H1 (cell line): ENCODE data around the gene FARS2. TPM values are rescaled to one million over a fixed set of nuclear protein-coding genes. Genes with fewer than 3 reads are reported as not detected.

Experiments
- CTCF ChIA-PET: fragments of 300-600 bp; sonication (Branson Sonifier 250); formaldehyde crosslinking; loops from one replicate; lab custom pipeline; 2021; ENCODE audit not compliant: partially characterized antibody; lab: Charles Lee
- POLR2A ChIA-PET: fragments of 300-600 bp; sonication (Branson Sonifier 250); formaldehyde crosslinking; loops from one replicate; lab custom pipeline; 2021; ENCODE audit warnings: inconsistent platforms; ENCODE audit not compliant: partially characterized antibody; lab: Charles Lee
- DNase-seq, 2 experiments: peaks; one replicate each; pipeline versions ENCODE4 v3.0.0 to v3.0.0-alpha.2; 2010 to 2022; ENCODE audit warnings: low spot score in 2 of 2, low read depth in 1 of 2, mixed read lengths in 1 of 2
- FAIRE-seq: peaks from 2 replicates; lab custom pipeline; 2011; peaks lifted over from hg19 to GRCh38; lab: Jason Lieb, UNC
- H2AFZ ChIP-seq: 2 replicates; pipeline ENCODE4 v1.8.1; 2012; ENCODE audit warnings: low read length, inconsistent platforms
- H2AK5ac ChIP-seq: 2 replicates; pipeline ENCODE4 v1.6.1; 2013; ENCODE audit warnings: low read depth, low read length
- H2BK120ac ChIP-seq: replicated peaks from 2 replicates; pipeline ENCODE3; 2013; ENCODE audit warnings: low read depth, low read length, inconsistent platforms
- H2BK12ac ChIP-seq: 2 replicates; pipeline ENCODE4 v1.6.1; 2013; ENCODE audit warnings: low read depth, low read length
- H2BK15ac ChIP-seq: 2 replicates; pipeline ENCODE4 v1.6.1; 2013; ENCODE audit warnings: low read length
- H2BK20ac ChIP-seq: 2 replicates; pipeline ENCODE4 v1.6.1; 2013; ENCODE audit warnings: low read length
- H2BK5ac ChIP-seq: 2 replicates; pipeline ENCODE4 v1.6.1; 2013; ENCODE audit warnings: low read depth, low read length
- H3K14ac ChIP-seq: 2 replicates; pipeline ENCODE4 v1.6.1; 2013; ENCODE audit warnings: inconsistent platforms; ENCODE audit not compliant: insufficient read length
- H3K18ac ChIP-seq: 2 replicates; pipeline ENCODE4 v1.6.1; 2013; ENCODE audit warnings: low read length; ENCODE audit errors: extremely low read depth
- H3K23ac ChIP-seq: 2 replicates; pipeline ENCODE4 v1.6.1; 2013; ENCODE audit warnings: inconsistent platforms; ENCODE audit not compliant: insufficient read length
- H3K23me2 ChIP-seq: 2 replicates; pipeline ENCODE4 v1.6.1; 2013; ENCODE audit warnings: low read depth, low read length
- H3K27ac ChIP-seq: 2 replicates; pipeline ENCODE4 v1.6.1; 2011; ENCODE audit warnings: low read depth, low read length, inconsistent platforms
- H3K27me3 ChIP-seq, 4 experiments: replicated peaks in 1 of 4; 1 replicate in 1 of 4; 2 replicates in 3 of 4; pipeline versions ENCODE4 v1.6.1 to v1.8.1; 2011 to 2013; ENCODE audit warnings: low read length in 3 of 4, mild to moderate bottlenecking in 3 of 4, inconsistent platforms in 2 of 4, mixed read lengths in 2 of 4, moderate library complexity in 1 of 4; ENCODE audit not compliant: control insufficient read depth in 3 of 4, insufficient read depth in 3 of 4; ENCODE audit errors: extremely low read depth in 1 of 4
- H3K36me3 ChIP-seq, 4 experiments: 2 replicates each; pipeline versions ENCODE4 v1.6.1 to v1.8.1; 2011 to 2013; ENCODE audit warnings: mild to moderate bottlenecking in 4 of 4, low read length in 3 of 4, moderate library complexity in 2 of 4, control low read depth in 1 of 4, inconsistent platforms in 1 of 4; ENCODE audit not compliant: insufficient read depth in 4 of 4, control insufficient read depth in 2 of 4
- H3K4ac ChIP-seq: replicated peaks from 2 replicates; pipeline ENCODE3; 2013; ENCODE audit warnings: low read length, low read depth, mixed read lengths, inconsistent platforms; ENCODE audit not compliant: insufficient read length
- H3K4me1 ChIP-seq, 4 experiments: replicated peaks in 1 of 4; 1 replicate in 1 of 4; 2 replicates in 3 of 4; pipeline versions ENCODE4 v1.6.1 to v1.8.1; 2011 to 2013; ENCODE audit warnings: low read length in 3 of 4, inconsistent platforms in 2 of 4, mixed read lengths in 1 of 4; ENCODE audit not compliant: insufficient read depth in 4 of 4, control insufficient read depth in 3 of 4
- H3K4me2 ChIP-seq, 2 experiments: 2 replicates each; pipeline versions ENCODE4 v1.6.1 to v1.8.1; 2011 to 2013; ENCODE audit warnings: low read depth in 2 of 2, low read length in 2 of 2, control low read depth in 1 of 2, inconsistent platforms in 1 of 2, mild to moderate bottlenecking in 1 of 2; ENCODE audit not compliant: insufficient read depth in 1 of 2
- H3K4me3 ChIP-seq, 4 experiments: fragments of 200-600, 300-600 bp in 1 of 4; sonication (generic), shearing (Covaris generic), sonication (Bioruptor Twin) in 1 of 4; 2 replicates each; pipeline versions ENCODE4 v1.5.1 to v1.8.1; 2011 to 2016; ENCODE audit warnings: low read length in 4 of 4, low read depth in 3 of 4, control low read depth in 2 of 4, inconsistent platforms in 2 of 4, mild to moderate bottlenecking in 2 of 4, mixed read lengths in 1 of 4, moderate library complexity in 1 of 4; ENCODE audit not compliant: insufficient read depth in 2 of 4; ENCODE audit errors: extremely low read depth in 1 of 4
- H3K56ac ChIP-seq: replicated peaks from 2 replicates; pipeline ENCODE3; 2013; ENCODE audit warnings: low read depth, mild to moderate bottlenecking, mixed read lengths, low read length, inconsistent platforms; ENCODE audit not compliant: insufficient read length
- H3K79me1 ChIP-seq: 2 replicates; pipeline ENCODE4 v1.6.1; 2013; ENCODE audit warnings: low read depth, low read length, control low read depth
- H3K79me2 ChIP-seq, 2 experiments: 2 replicates each; pipeline versions ENCODE4 v1.6.1 to v1.8.1; 2012 to 2013; ENCODE audit warnings: low read length in 2 of 2, mild to moderate bottlenecking in 2 of 2, inconsistent platforms in 1 of 2; ENCODE audit not compliant: insufficient read depth in 2 of 2, control insufficient read depth in 1 of 2
- H3K9ac ChIP-seq, 4 experiments: replicated peaks in 1 of 4; 1 replicate in 1 of 4; 2 replicates in 3 of 4; pipeline versions ENCODE4 v1.6.1 to v1.8.1; 2011 to 2013; ENCODE audit warnings: low read depth in 3 of 4, low read length in 3 of 4, control low read depth in 2 of 4, mild to moderate bottlenecking in 2 of 4, moderate library complexity in 2 of 4, inconsistent platforms in 1 of 4; ENCODE audit errors: extremely low read depth in 1 of 4
- H3K9me3 ChIP-seq, 2 experiments: 2 replicates each; pipeline versions ENCODE4 v1.6.1 to v1.8.1; 2012 to 2013; ENCODE audit warnings: mild to moderate bottlenecking in 2 of 2, moderate library complexity in 2 of 2, control low read depth in 1 of 2, inconsistent platforms in 1 of 2, low read depth in 1 of 2, low read length in 1 of 2, mixed read lengths in 1 of 2; ENCODE audit not compliant: insufficient read depth in 2 of 2
- H4K20me1 ChIP-seq, 2 experiments: replicated peaks in 1 of 2; 2 replicates each; pipeline versions ENCODE3 to v1.8.1; 2011 to 2013; ENCODE audit warnings: inconsistent platforms in 2 of 2, low read length in 2 of 2, mild to moderate bottlenecking in 1 of 2; ENCODE audit not compliant: insufficient read depth in 2 of 2, control insufficient read depth in 1 of 2
- H4K5ac ChIP-seq: 2 replicates; pipeline ENCODE4 v1.6.1; 2013; ENCODE audit warnings: low read length, low read depth, mixed read lengths, inconsistent platforms; ENCODE audit not compliant: insufficient read length
- H4K8ac ChIP-seq: 2 replicates; pipeline ENCODE4 v1.8.0; 2013; ENCODE audit warnings: mild to moderate bottlenecking, moderate library complexity, low read length, inconsistent platforms; ENCODE audit not compliant: insufficient read depth; ENCODE audit errors: extremely low read depth
- H4K91ac ChIP-seq: replicated peaks from 2 replicates; pipeline ENCODE3; 2013; ENCODE audit warnings: low read length, mixed read lengths, inconsistent platforms; ENCODE audit not compliant: insufficient read length
- CEBPB ChIP-seq: IDR thresholded peaks from 2 replicates; pipeline ENCODE4 v1.6.1; 2012; ENCODE audit warnings: low read depth, low read length
- GABPA ChIP-seq: IDR thresholded peaks from 2 replicates; pipeline ENCODE4 v1.6.1; 2011; ENCODE audit warnings: mild to moderate bottlenecking, low read length, moderate library complexity, borderline replicate concordance; ENCODE audit not compliant: insufficient read depth
- GTF2F1 ChIP-seq: IDR thresholded peaks from 2 replicates; pipeline ENCODE4 v1.6.1; 2012; ENCODE audit warnings: low read depth, low read length, improper control_type of control experiment, borderline replicate concordance
- KDM4A ChIP-seq: IDR thresholded peaks from one replicate; pipeline ENCODE4 v1.7.1; 2012; ENCODE audit warnings: low read depth, mild to moderate bottlenecking, moderate library complexity, low read length, inconsistent platforms; ENCODE audit not compliant: severe bottlenecking
- NANOG ChIP-seq: IDR thresholded peaks from 2 replicates; pipeline ENCODE4 v1.6.1; 2011; ENCODE audit warnings: low read length, low read depth, mild to moderate bottlenecking, inconsistent platforms; ENCODE audit not compliant: insufficient read depth, poor library complexity, severe bottlenecking
- TBP ChIP-seq: IDR thresholded peaks from 2 replicates; pipeline ENCODE4 v1.6.1; 2011; ENCODE audit warnings: low read depth, low read length, improper control_type of control experiment
- TEAD4 ChIP-seq: IDR thresholded peaks from 2 replicates; pipeline ENCODE4 v1.6.1; 2012; ENCODE audit warnings: low read depth, low read length, inconsistent platforms, mixed read lengths
- WGBS, 2 experiments: shearing (Covaris generic) in 1 of 2; methylation state at CpG; one replicate each; pipeline versions ENCODE4 v1.1.6 to v1.1.7; 2013 to 2015; ENCODE audit warnings: low lambda C conversion rate in 2 of 2, mixed read lengths in 2 of 2, inconsistent platforms in 1 of 2, low coverage in 1 of 2, missing lambda C conversion rate in 1 of 2; ENCODE audit not compliant: insufficient replicate concordance in 2 of 2, insufficient coverage in 1 of 2, insufficient read length in 1 of 2; ENCODE audit errors: extremely low coverage in 1 of 2, missing lambda C conversion rate in 1 of 2; 5-methylcytosine and 5-hydroxymethylcytosine counted together
- polyA plus RNA-seq, 7 experiments: library from polyadenylated mRNA; depleted of rRNA in 3 of 7; stranded (reverse) in 5 of 7; unstranded in 2 of 7; fragments of >200 nt in 5 of 7; fragments of 200-250 nt in 2 of 7; gene quantifications; 1 replicate in 5 of 7; 2 replicates in 1 of 7; 4 replicates in 1 of 7; pipeline versions ENCODE4 v1.2.1 to v1.2.3, GENCODE V29; 2011 to 2013; ENCODE audit warnings: missing spikeins in 2 of 7, mixed read lengths in 2 of 7
- total RNA-seq: library from RNA; stranded (reverse); fragmentation: NEBNext Ultra II Directional; extraction: Animal tissue kit (Norgen Biotek cat#: 25700); gene quantifications from 2 replicates; pipeline ENCODE4 v1.2.1, GENCODE V29; 2021
- TF ChIP-seq, protein P1 (sequence below), 3 experiments: IDR thresholded peaks; 1 replicate in 2 of 3; 2 replicates in 1 of 3; pipeline versions ENCODE4 v1.5.1 to v1.6.1; 2011; ENCODE audit warnings: low read length in 3 of 3, mild to moderate bottlenecking in 3 of 3, inconsistent platforms in 2 of 3, low read depth in 1 of 3, moderate library complexity in 1 of 3; ENCODE audit not compliant: insufficient read depth in 1 of 3; ENCODE audit errors: control extremely low read depth in 1 of 3
- TF ChIP-seq, protein P2 (sequence below): IDR thresholded peaks from 2 replicates; pipeline ENCODE4 v1.6.1; 2012; ENCODE audit warnings: inconsistent platforms

FARS2 gene
- total and polyA plus RNA-seq, 2 of the 8 experiments (the other 6 are each of a cell fraction or from before 2014, with no cell fraction given): 11.7 to 14.4 TPM

DNA sequence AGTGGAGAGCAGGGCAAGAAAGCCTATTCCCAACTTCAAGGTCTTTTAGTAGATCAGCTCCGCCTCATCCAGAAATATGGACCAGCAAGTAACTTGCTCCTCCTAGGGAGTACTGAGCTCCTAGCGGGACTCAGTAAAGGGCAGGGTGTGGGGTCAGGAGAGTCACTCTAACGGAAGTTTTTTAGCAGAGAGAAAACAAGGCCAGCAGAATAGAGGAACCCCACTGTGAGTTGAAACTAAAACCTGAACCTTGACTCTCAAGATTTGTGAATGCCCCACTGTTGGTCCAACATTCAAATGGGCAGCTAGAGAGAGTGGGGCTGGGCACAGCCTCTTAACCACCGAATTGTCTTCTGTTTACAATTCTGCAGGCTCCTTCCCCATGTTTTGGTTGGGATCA lies 244.8 kb downstream of the FARS2 start:
- CTCF ChIA-PET: interaction anchor here (0.8 to 2.6 kb wide), 5 partner anchors 13 to 83 kb away, joined by 3 to 10 read pairs (median 4); no protein-coding TSS in a partner anchor

More for the DNA sequence above, 244.8 kb downstream of the FARS2 start:
- Histone ChIP-seq H3K36me3 (no peaks in the 10 kb centered on the region), H2AK5ac (no peak overlapping the region), H3K79me1 (no peaks in the 10 kb centered on the region), H2BK5ac (no peak overlapping the region), H3K4me1 (peaks cover 2 to 8% (median 6%) of the 10 kb centered on the region in 4 experiments), H2AFZ (no peak overlapping the region), H3K23me2 (no peaks in the 10 kb centered on the region), H4K20me1 (no peaks in the 10 kb centered on the region)
- WGBS, 2 experiments: 80% methylated on average over 4 of the region's 4 CpGs; no CpG with 5 or more reads in 1 of the 2 experiments
- no peak for FAIRE-seq
- no peak for TF ChIP-seq NANOG
- TF ChIP-seq GABPA: no peak
- TF ChIP-seq GTF2F1: no peak
- TF ChIP-seq TBP: no peak
- TF ChIP-seq, protein P1, sequence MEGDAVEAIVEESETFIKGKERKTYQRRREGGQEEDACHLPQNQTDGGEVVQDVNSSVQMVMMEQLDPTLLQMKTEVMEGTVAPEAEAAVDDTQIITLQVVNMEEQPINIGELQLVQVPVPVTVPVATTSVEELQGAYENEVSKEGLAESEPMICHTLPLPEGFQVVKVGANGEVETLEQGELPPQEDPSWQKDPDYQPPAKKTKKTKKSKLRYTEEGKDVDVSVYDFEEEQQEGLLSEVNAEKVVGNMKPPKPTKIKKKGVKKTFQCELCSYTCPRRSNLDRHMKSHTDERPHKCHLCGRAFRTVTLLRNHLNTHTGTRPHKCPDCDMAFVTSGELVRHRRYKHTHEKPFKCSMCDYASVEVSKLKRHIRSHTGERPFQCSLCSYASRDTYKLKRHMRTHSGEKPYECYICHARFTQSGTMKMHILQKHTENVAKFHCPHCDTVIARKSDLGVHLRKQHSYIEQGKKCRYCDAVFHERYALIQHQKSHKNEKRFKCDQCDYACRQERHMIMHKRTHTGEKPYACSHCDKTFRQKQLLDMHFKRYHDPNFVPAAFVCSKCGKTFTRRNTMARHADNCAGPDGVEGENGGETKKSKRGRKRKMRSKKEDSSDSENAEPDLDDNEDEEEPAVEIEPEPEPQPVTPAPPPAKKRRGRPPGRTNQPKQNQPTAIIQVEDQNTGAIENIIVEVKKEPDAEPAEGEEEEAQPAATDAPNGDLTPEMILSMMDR (IDR thresholded peaks at IDR 0.05; ENCODE audit: control extremely low read depth in 1 of 3, insufficient read depth in 1 of 3, low read depth in 1 of 3, low read length in 3 of 3): no peak
- TF ChIP-seq KDM4A: no peak
- TF ChIP-seq TEAD4: no peak
- no peak for TF ChIP-seq CEBPB
- TF ChIP-seq, protein P2, sequence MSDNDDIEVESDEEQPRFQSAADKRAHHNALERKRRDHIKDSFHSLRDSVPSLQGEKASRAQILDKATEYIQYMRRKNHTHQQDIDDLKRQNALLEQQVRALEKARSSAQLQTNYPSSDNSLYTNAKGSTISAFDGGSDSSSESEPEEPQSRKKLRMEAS: no peak
- TF ChIP-seq, all 59 proteins: peak for 0
- Histone ChIP-seq H3K27me3 (no peaks in the 10 kb centered on the region), H3K27ac (no peak overlapping the region), H2BK15ac (no peak overlapping the region), H3K9me3 (no peaks in the 10 kb centered on the region), H3K9ac (no peak overlapping the region), H3K56ac (no peak overlapping the region), H3K4ac (no peak overlapping the region), H2BK20ac (no peak overlapping the region), H3K79me2 (no peaks in the 10 kb centered on the region), H3K4me3 (no peak overlapping the region), H2BK120ac (no peak overlapping the region), H3K14ac (no peak overlapping the region), H4K8ac (no peak overlapping the region), H4K5ac (no peak overlapping the region), H3K4me2 (no peak overlapping the region), H4K91ac (no peak overlapping the region), H2BK12ac (no peak overlapping the region), H3K23ac (no peak overlapping the region), H3K18ac (no peak overlapping the region)
- no peak for DNase-seq
- POLR2A ChIA-PET: interaction anchor here (1.8 kb wide), 1 partner anchor 10 kb away, joined by 3 read pairs; no protein-coding TSS in a partner anchor
